Breast epithelium (tissue), 4 donors: ENCODE measurements around the gene DHX40. TPM values are rescaled to one million over a fixed set of nuclear protein-coding genes. Genes with fewer than 3 reads are reported as not detected.

ENCODE experiments used
- DNase-seq, 2 donors: peaks; one replicate each; pipeline ENCODE4 v3.0.0-alpha.2; 2019; ENCODE audit warnings: low spot score in 2 of 2
- H3K27ac ChIP-seq, 2 donors: fragments of 200-600 bp; sonication (generic) in 1 of 2; one replicate each; pipeline ENCODE4 v1.5.1; 2016 to 2019; ENCODE audit warnings: mild to moderate bottlenecking in 1 of 2
- H3K27me3 ChIP-seq, 2 donors: fragments of 200-600 bp; sonication (generic) in 1 of 2; one replicate each; pipeline versions ENCODE4 v1.5.1 to v1.6.0; 2017 to 2019; ENCODE audit warnings: control low read depth in 1 of 2, mild to moderate bottlenecking in 1 of 2
- H3K36me3 ChIP-seq: fragments of 200-600 bp; one replicate; pipeline ENCODE4 v1.5.1; 2019
- H3K4me1 ChIP-seq, 2 donors: fragments of 200-600 bp; sonication (generic); one replicate each; pipeline ENCODE4 v1.5.1; 2016 to 2019; ENCODE audit warnings: control low read depth in 1 of 2
- H3K4me3 ChIP-seq, 3 donors: fragments of 200-600 bp; sonication (generic); 1 replicate in 2 of 3; 2 replicates in 1 of 3; pipeline ENCODE4 v1.5.1; 2016 to 2019; ENCODE audit warnings: mild to moderate bottlenecking in 3 of 3, moderate library complexity in 2 of 3
- H3K9me3 ChIP-seq, 2 donors: fragments of 200-600 bp; sonication (generic) in 1 of 2; one replicate each; pipeline ENCODE4 v1.5.1; 2016 to 2019; ENCODE audit warnings: control low read depth in 1 of 2
- CTCF ChIP-seq, 3 donors: fragments of 450-650 bp; IDR thresholded peaks; one replicate each; pipeline ENCODE4 v1.5.1; 2016 to 2017; ENCODE audit warnings: antibody characterized with exemption in 3 of 3, mild to moderate bottlenecking in 3 of 3, moderate library complexity in 3 of 3
- POLR2A ChIP-seq: fragments of 450-650 bp; IDR thresholded peaks from one replicate; pipeline ENCODE4 v1.6.1; 2016; ENCODE audit warnings: antibody characterized with exemption, mild to moderate bottlenecking, moderate library complexity
- POLR2AphosphoS5 ChIP-seq, 3 donors: sonication (generic); formaldehyde crosslinking; IDR thresholded peaks; one replicate each; pipeline ENCODE4 v1.6.1; 2017; ENCODE audit warnings: antibody characterized with exemption in 3 of 3
- intact Hi-C: fragments of 100-400 bp; cut with DNase I; formaldehyde crosslinking; loops from one replicate; pipeline ENCODE4 v1.15.1; 2023; ENCODE audit warnings: low total_unique reads
- total RNA-seq, 3 donors: library from RNA; depleted of rRNA; stranded (reverse); fragments of >200 nt; gene quantifications; one replicate each; pipeline ENCODE4 v1.1.0, GENCODE V29; 2016

Gene DHX40
- total RNA-seq, 3 donors from 2014 or later: 48.5 to 60.9 (median 56.3) TPM

DNA sequence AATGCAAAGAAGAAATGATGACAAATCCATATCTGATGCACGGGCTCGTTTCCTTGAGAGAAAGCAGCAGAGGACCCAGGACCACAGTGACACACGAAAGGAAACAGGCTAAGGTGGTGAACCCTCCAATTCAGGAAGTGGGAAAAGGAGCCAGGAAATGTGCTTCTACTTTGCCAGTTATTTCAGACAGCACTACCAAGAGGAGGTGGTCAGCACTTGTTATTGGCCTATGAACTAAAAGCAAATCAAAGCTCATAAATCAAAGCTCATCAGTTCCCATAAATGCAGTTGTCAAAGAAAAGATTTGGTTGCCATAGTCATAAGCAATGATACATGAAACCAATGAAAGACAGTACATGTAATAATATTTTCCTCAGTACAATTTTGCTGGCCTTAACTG is 41.7 kb downstream of the DHX40 start:
- no peak for DNase-seq
- Histone ChIP-seq H3K4me3 (no peak overlapping the region), H3K4me1 (no peaks in the 10 kb centered on the region), H3K27ac (no peak overlapping the region), H3K36me3 (peaks cover 4% of the 10 kb centered on the region), H3K27me3 (no peaks in the 10 kb centered on the region), H3K9me3 (no peaks in the 10 kb centered on the region)
- TF ChIP-seq CTCF (IDR thresholded peaks at IDR 0.05) (no peak), POLR2A (no peak), POLR2AphosphoS5 (IDR thresholded peaks at IDR 0.05) (no peak)
- intact Hi-C loops: no loop called here

- peaks cover 4% of the 10 kb centered on the region for H3K36me3 ChIP-seq
- H3K4me3 ChIP-seq: no peak overlapping the region
- DNase-seq: no peak
- H3K27me3 ChIP-seq: no peaks in the 10 kb centered on the region
- H3K9me3 ChIP-seq: no peaks in the 10 kb centered on the region
- H3K27ac ChIP-seq: no peak overlapping the region
- H3K4me1 ChIP-seq: no peaks in the 10 kb centered on the region
- intact Hi-C loops: no loop called here
- TF ChIP-seq POLR2A (no peak), CTCF (IDR thresholded peaks at IDR 0.05) (no peak), POLR2AphosphoS5 (IDR thresholded peaks at IDR 0.05) (no peak)
These were observed 42.5 kb downstream of the DHX40 start for GRCh38 chr17:59607817-59608403.

DNA sequence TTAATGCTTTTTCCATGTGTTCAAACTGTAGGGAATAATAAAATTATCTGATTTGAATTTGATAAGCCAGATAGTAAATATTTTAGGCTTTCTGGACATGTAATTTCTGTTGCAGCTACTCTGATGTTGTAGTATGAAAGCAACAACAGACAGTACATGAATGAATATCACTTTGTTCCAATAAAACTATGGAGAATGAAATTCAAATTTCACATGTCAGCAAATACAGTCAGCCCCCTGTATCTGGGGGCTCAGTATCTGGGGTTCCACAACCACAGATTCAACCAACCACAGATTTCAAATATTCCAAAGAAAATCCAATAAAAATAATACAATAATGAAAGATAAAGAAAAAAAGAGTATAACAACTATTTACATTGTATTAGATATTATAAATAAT is 46.1 kb downstream of the DHX40 start:
- Histone ChIP-seq H3K4me3 (no peak overlapping the region), H3K9me3 (no peaks in the 10 kb centered on the region), H3K27me3 (no peaks in the 10 kb centered on the region), H3K27ac (no peak overlapping the region), H3K4me1 (no peaks in the 10 kb centered on the region), H3K36me3 (peaks cover 4% of the 10 kb centered on the region)
- no peak for TF ChIP-seq POLR2AphosphoS5 (IDR thresholded peaks at IDR 0.05)
- no peak for TF ChIP-seq POLR2A
- no peak for TF ChIP-seq CTCF (IDR thresholded peaks at IDR 0.05)
- no peak for DNase-seq
- intact Hi-C loops: no loop called here

DNA sequence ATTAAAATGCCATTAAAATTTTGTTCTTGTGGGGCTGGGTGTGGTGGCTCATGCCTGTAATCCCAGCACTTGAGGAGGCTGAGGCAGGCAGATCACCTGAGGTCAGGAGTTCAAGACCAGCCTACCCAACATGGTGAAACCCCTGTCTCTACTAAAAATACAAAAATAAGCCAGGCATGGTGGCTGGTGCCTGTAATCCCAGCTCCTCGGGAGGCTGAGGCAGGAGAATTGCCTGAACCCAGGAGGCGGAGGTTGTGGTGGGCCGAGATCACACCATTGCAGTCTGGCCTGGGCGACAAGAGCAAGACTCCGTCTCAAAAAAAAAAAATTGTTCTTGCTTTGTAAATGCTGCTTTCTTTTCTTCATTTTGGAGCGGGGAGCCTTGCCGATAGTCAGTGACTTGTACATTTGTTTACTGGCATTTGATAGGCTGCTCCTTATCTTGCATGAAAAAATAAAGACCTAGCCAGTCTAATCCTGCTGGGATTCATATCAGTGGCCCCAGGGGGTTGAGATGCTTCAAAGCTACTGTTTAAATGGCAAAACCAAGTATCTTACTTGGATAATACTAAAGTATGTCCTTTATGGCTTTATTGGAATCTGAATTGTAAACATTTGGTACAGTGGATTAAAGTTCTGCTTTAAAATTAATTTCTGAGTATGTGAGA is 51.0 kb downstream of the DHX40 start:
- intact Hi-C loops: no loop called here
- Histone ChIP-seq H3K9me3 (no peaks in the 10 kb centered on the region), H3K4me1 (peaks cover 0 to 6% of the 10 kb centered on the region in 2 donors), H3K36me3 (no peaks in the 10 kb centered on the region), H3K27me3 (no peaks in the 10 kb centered on the region), H3K4me3 (no peak overlapping the region), H3K27ac (no peak overlapping the region)
- TF ChIP-seq POLR2AphosphoS5 (IDR thresholded peaks at IDR 0.05) (no peak), POLR2A (no peak), CTCF (IDR thresholded peaks at IDR 0.05) (no peak)
- no peak for DNase-seq

GRCh38 chr17:59617156-59617732 is 51.8 kb downstream of the DHX40 start:
- intact Hi-C loops: no loop called here

More at GRCh38 chr17:59617156-59617732, 51.8 kb downstream of the DHX40 start:
- DNase-seq: no peak
- H3K4me3 ChIP-seq: no peak overlapping the region
- no peaks in the 10 kb centered on the region for H3K9me3 ChIP-seq
- no peak for TF ChIP-seq POLR2A
- TF ChIP-seq POLR2AphosphoS5 (IDR thresholded peaks at IDR 0.05): no peak
- TF ChIP-seq CTCF (IDR thresholded peaks at IDR 0.05): no peak
- peaks cover 0 to 7% of the 10 kb centered on the region in 2 donors for H3K4me1 ChIP-seq
- peak overlapping the region in 1 of 2 donors; percentile 99 for H3K27ac ChIP-seq
- H3K27me3 ChIP-seq: no peaks in the 10 kb centered on the region
- no peaks in the 10 kb centered on the region for H3K36me3 ChIP-seq
